Measurements from ENCODE around the gene MAPT.
"Not testable (repeated sequence)": the region's sequence is repeated elsewhere in the genome, so short reads cannot be mapped to it uniquely, and the experiment has no call there.

Gene MAPT

GRCh38 chr17:45997166-45997565 lies 102.8 kb downstream of the MAPT start:
- DNase-seq, result no peak

DNA sequence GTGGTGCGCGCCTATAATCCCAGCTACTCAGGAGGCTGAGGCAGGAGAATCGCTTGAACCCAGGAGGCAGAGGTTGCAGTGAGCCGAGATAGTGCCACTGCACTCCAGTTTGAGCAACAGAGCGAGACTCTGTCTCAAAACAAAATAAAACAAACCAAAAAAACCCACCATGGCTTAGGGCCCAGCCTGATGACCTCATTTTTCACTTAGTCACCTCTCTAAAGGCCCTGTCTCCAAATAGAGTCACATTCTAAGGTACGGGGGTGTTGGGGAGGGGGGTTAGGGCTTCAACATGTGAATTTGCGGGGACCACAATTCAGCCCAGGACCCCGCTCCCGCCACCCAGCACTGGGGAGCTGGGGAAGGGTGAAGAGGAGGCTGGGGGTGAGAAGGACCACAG lies 103.3 kb downstream of the MAPT start:
- no peak for DNase-seq

GRCh38 chr17:45998987-45999899 lies 104.9 kb downstream of the MAPT start, which contains the start of gene STH:
Gene STH, plus strand, starts transcription at chr17:45999250. Its CDS starts 30 bp downstream, at chr17:45999280.
- no peak for DNase-seq

GRCh38 chr17:45999900-46000290 lies 105.5 kb downstream of the MAPT start:
- no peak for DNase-seq

GRCh38 chr17:46000292-46000691 lies 105.9 kb downstream of the MAPT start:
- no peak for DNase-seq

DNA sequence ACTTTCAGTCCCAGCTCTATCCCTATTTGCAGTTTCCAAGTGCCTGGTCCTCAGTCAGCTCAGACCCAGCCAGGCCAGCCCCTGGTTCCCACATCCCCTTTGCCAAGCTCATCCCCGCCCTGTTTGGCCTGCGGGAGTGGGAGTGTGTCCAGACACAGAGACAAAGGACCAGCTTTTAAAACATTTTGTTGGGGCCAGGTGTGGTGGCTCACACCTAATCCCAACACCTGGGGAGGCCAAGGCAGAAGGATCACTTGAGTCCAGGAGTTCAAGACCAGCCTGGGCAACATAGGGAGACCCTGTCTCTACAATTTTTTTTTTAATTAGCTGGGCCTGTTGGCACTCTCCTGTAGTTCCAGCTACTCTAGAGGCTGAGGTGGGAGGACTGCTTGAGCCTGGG lies 106.4 kb downstream of the MAPT start:
- DNase-seq, result no peak

DNA sequence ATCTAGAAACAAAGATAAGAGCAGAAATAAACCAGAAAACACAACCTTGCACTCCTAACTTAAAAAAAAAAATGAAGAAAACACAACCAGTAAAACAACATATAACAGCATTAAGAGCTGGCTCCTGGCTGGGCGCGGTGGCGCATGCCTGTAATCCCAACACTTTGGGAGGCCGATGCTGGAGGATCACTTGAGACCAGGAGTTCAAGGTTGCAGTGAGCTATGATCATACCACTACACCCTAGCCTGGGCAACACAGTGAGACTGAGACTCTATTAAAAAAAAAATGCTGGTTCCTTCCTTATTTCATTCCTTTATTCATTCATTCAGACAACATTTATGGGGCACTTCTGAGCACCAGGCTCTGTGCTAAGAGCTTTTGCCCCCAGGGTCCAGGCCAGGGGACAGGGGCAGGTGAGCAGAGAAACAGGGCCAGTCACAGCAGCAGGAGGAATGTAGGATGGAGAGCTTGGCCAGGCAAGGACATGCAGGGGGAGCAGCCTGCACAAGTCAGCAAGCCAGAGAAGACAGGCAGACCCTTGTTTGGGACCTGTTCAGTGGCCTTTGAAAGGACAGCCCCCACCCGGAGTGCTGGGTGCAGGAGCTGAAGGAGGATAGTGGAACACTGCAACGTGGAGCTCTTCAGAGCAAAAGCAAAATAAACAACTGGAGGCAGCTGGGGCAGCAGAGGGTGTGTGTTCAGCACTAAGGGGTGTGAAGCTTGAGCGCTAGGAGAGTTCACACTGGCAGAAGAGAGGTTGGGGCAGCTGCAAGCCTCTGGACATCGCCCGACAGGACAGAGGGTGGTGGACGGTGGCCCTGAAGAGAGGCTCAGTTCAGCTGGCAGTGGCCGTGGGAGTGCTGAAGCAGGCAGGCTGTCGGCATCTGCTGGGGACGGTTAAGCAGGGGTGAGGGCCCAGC lies 107.3 kb downstream of the MAPT start:
- no peak for DNase-seq

GRCh38 chr17:46002311-46002972 lies 108.1 kb downstream of the MAPT start:
- peak; percentile 47 to 57 for DNase-seq

DNA sequence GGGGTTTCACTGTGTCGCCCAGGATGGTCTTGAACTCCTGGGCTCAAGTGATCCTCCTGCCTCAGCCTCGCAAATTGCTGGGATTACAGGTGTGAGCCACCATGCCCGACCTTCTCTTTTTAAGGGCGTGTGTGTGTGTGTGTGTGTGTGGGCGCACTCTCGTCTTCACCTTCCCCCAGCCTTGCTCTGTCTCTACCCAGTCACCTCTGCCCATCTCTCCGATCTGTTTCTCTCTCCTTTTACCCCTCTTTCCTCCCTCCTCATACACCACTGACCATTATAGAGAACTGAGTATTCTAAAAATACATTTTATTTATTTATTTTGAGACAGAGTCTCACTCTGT lies 108.6 kb downstream of the MAPT start:
- no peak for DNase-seq

DNA sequence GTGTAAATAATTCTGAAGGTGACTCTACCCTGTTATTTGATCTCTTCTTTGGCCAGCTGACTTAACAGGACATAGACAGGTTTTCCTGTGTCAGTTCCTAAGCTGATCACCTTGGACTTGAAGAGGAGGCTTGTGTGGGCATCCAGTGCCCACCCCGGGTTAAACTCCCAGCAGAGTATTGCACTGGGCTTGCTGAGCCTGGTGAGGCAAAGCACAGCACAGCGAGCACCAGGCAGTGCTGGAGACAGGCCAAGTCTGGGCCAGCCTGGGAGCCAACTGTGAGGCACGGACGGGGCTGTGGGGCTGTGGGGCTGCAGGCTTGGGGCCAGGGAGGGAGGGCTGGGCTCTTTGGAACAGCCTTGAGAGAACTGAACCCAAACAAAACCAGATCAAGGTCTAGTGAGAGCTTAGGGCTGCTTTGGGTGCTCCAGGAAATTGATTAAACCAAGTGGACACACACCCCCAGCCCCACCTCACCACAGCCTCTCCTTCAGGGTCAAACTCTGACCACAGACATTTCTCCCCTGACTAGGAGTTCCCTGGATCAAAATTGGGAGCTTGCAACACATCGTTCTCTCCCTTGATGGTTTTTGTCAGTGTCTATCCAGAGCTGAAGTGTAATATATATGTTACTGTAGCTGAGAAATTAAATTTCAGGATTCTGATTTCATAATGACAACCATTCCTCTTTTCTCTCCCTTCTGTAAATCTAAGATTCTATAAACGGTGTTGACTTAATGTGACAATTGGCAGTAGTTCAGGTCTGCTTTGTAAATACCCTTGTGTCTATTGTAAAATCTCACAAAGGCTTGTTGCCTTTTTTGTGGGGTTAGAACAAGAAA lies 109.8 kb downstream of the MAPT start:
- no peak for DNase-seq

GRCh38 chr17:46006082-46006481 lies 111.7 kb downstream of the MAPT start:
- DNase-seq, result not testable (repeated sequence)

- DNase-seq, result no peak
Measured at GRCh38 chr17:46007461-46007965, 113.2 kb downstream of the MAPT start.

- no peak for DNase-seq
Measured at GRCh38 chr17:46008591-46008990, 114.2 kb downstream of the MAPT start.

DNA sequence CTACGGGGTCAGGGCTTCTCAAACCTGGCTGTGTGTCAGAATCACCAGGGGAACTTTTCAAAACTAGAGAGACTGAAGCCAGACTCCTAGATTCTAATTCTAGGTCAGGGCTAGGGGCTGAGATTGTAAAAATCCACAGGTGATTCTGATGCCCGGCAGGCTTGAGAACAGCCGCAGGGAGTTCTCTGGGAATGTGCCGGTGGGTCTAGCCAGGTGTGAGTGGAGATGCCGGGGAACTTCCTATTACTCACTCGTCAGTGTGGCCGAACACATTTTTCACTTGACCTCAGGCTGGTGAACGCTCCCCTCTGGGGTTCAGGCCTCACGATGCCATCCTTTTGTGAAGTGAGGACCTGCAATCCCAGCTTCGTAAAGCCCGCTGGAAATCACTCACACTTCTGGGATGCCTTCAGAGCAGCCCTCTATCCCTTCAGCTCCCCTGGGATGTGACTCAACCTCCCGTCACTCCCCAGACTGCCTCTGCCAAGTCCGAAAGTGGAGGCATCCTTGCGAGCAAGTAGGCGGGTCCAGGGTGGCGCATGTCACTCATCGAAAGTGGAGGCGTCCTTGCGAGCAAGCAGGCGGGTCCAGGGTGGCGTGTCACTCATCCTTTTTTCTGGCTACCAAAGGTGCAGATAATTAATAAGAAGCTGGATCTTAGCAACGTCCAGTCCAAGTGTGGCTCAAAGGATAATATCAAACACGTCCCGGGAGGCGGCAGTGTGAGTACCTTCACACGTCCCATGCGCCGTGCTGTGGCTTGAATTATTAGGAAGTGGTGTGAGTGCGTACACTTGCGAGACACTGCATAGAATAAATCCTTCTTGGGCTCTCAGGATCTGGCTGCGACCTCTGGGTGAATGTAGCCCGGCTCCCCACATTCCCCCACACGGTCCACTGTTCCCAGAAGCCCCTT lies 115.6 kb downstream of the MAPT start:
- no peak for DNase-seq

- DNase-seq, result no peak
Measured at GRCh38 chr17:46010597-46011186, 116.3 kb downstream of the MAPT start.

- no peak for DNase-seq
Measured at GRCh38 chr17:46011711-46012505, 117.6 kb downstream of the MAPT start.

DNA sequence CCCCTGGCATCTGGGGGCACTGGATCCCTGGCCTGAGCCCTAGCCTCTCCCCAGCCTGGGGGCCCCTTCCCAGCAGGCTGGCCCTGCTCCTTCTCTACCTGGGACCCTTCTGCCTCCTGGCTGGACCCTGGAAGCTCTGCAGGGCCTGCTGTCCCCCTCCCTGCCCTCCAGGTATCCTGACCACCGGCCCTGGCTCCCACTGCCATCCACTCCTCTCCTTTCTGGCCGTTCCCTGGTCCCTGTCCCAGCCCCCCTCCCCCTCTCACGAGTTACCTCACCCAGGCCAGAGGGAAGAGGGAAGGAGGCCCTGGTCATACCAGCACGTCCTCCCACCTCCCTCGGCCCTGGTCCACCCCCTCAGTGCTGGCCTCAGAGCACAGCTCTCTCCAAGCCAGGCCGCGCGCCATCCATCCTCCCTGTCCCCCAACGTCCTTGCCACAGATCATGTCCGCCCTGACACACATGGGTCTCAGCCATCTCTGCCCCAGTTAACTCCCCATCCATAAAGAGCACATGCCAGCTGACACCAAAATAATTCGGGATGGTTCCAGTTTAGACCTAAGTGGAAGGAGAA lies 118.2 kb downstream of the MAPT start:
- DNase-seq, result no peak

DNA sequence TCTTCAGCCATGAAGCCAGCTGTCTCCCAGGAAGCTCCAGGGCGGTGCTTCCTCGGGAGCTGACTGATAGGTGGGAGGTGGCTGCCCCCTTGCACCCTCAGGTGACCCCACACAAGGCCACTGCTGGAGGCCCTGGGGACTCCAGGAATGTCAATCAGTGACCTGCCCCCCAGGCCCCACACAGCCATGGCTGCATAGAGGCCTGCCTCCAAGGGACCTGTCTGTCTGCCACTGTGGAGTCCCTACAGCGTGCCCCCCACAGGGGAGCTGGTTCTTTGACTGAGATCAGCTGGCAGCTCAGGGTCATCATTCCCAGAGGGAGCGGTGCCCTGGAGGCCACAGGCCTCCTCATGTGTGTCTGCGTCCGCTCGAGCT lies 118.8 kb downstream of the MAPT start:
- no peak for DNase-seq

GRCh38 chr17:46013502-46014165 lies 119.3 kb downstream of the MAPT start:
- DNase-seq, result no peak
